HepG2 (cell line): Measurements from ENCODE around the gene CFAP61. TPM values are rescaled to one million over a fixed set of nuclear protein-coding genes. Genes with fewer than 3 reads are reported as not detected.

Source experiments
- ATAC-seq: fragments of 200-7000 bp; cut with Tn5 transposase; 3 replicates; pipeline ENCODE4 v1.9.1; 2020; ENCODE audit warnings: mild to moderate bottlenecking, moderate library complexity
- BruUV-seq: library from RNA; stranded (reverse); fragments of 400-500 nt; replicated peaks from 2 replicates; lab custom pipeline; 2021; lab: Mats Ljungman, UMichigan
- CTCF ChIA-PET: fragments of 300-600 bp; formaldehyde crosslinking; extraction: SDS; loops from one replicate; lab custom pipeline; 2021; ENCODE audit warnings: low total read pairs, inconsistent platforms, low intra/inter-chr PET ratio; lab: Yijun Ruan, JAX
- POLR2A ChIA-PET: fragments of 350-600 bp; sonication (Branson Sonifier 250); formaldehyde crosslinking; loops from one replicate; lab custom pipeline; 2020; ENCODE audit warnings: antibody characterized with exemption, inconsistent platforms; lab: Yijun Ruan, JAX
- DNase-seq: peaks from one replicate; pipeline ENCODE4 v3.0.0-alpha.2; 2015; ENCODE audit warnings: low spot score
- FAIRE-seq: peaks from 3 replicates; lab custom pipeline; 2011; peaks lifted over from hg19 to GRCh38; lab: Jason Lieb, UNC
- H2AFZ ChIP-seq: one replicate; pipeline ENCODE4 v1.6.1; 2011; ENCODE audit warnings: low read length, inconsistent platforms
- H3K27ac ChIP-seq: fragments of 300-600 bp; 3 replicates; pipeline ENCODE4 v1.8.0; 2011; ENCODE audit warnings: mixed run types, mild to moderate bottlenecking, mixed read lengths, low read length, inconsistent platforms; ENCODE audit not compliant: insufficient read depth; ENCODE audit errors: extremely low read length
- H3K27me3 ChIP-seq, 2 experiments: fragments of 200-600 bp in 1 of 2; 2 replicates in 1 of 2; 3 replicates in 1 of 2; pipeline versions ENCODE4 v1.6.0 to v1.8.0; 2011; ENCODE audit warnings: low read length in 2 of 2, mild to moderate bottlenecking in 2 of 2, moderate library complexity in 2 of 2, inconsistent platforms in 1 of 2; ENCODE audit not compliant: insufficient read depth in 2 of 2, control insufficient read depth in 1 of 2
- H3K36me3 ChIP-seq, 2 experiments: fragments of 200-600 bp in 1 of 2; replicated peaks in 1 of 2; 2 replicates in 1 of 2; 3 replicates in 1 of 2; pipeline versions ENCODE4 v1.5.1 to v1.8.0; 2011; ENCODE audit warnings: low read length in 2 of 2, inconsistent platforms in 1 of 2; ENCODE audit not compliant: insufficient read depth in 2 of 2, control insufficient read depth in 1 of 2
- H3K4me1 ChIP-seq: 2 replicates; pipeline ENCODE4 v1.5.1; 2012; ENCODE audit warnings: low read length, inconsistent platforms; ENCODE audit not compliant: insufficient read depth
- H3K4me2 ChIP-seq: 2 replicates; pipeline ENCODE4 v1.6.0; 2011; ENCODE audit warnings: low read depth, low read length, inconsistent platforms
- H3K4me3 ChIP-seq, 3 experiments: fragments of 200-600 bp in 1 of 3; sonication (generic), shearing (Covaris generic) in 1 of 3; replicated peaks in 1 of 3; 2 replicates each; pipeline ENCODE4 v1.5.1; 2011 to 2016; ENCODE audit warnings: low read length in 3 of 3, inconsistent platforms in 2 of 3, low read depth in 2 of 3, mild to moderate bottlenecking in 2 of 3, control low read depth in 1 of 3, mixed read lengths in 1 of 3; ENCODE audit not compliant: insufficient read depth in 1 of 3
- H3K79me2 ChIP-seq: one replicate; pipeline ENCODE4 v1.6.1; 2011; ENCODE audit warnings: low read length, inconsistent platforms; ENCODE audit not compliant: insufficient read depth
- H3K9ac ChIP-seq: 2 replicates; pipeline ENCODE4 v1.6.0; 2011; ENCODE audit warnings: mild to moderate bottlenecking, low read depth, low read length, inconsistent platforms; ENCODE audit not compliant: insufficient read depth
- H3K9me3 ChIP-seq: 2 replicates; pipeline ENCODE4 v1.5.1; 2012; ENCODE audit warnings: mild to moderate bottlenecking, low read length
- H4K20me1 ChIP-seq: 2 replicates; pipeline ENCODE4 v1.6.0; 2011; ENCODE audit warnings: inconsistent platforms, mild to moderate bottlenecking, low read length, moderate library complexity; ENCODE audit not compliant: insufficient read depth
- EED ChIP-seq: sonication (generic); formaldehyde crosslinking; IDR thresholded peaks from 2 replicates; pipeline ENCODE4 v1.5.0; 2020; ENCODE audit warnings: mild to moderate bottlenecking, missing genetic modification reagents
- MED1 ChIP-seq: sonication (generic); formaldehyde crosslinking; IDR thresholded peaks from 2 replicates; pipeline ENCODE4 v1.4.0; 2020; ENCODE audit warnings: missing genetic modification reagents
- MTA1 ChIP-seq: sonication (generic); formaldehyde crosslinking; IDR thresholded peaks from 2 replicates; pipeline ENCODE4 v1.4.0; 2020; ENCODE audit warnings: missing genetic modification reagents, mild to moderate bottlenecking, borderline replicate concordance
- SMARCE1 ChIP-seq: fragments of 450-650 bp; IDR thresholded peaks from 2 replicates; pipeline ENCODE4 v1.6.1; 2017; ENCODE audit warnings: borderline replicate concordance
- U2AF2 ChIP-seq: fragments of 200-400 bp; formaldehyde crosslinking; IDR thresholded peaks from 2 replicates; pipeline ENCODE4 v1.6.1; 2017; ENCODE audit warnings: low read depth, mild to moderate bottlenecking, low read length
- ZFP90 ChIP-seq: sonication (generic); formaldehyde crosslinking; IDR thresholded peaks from 2 replicates; pipeline ENCODE4 v1.8.0; 2022; ENCODE audit warnings: missing genetic modification reagents, mild to moderate bottlenecking, inconsistent platforms, borderline replicate concordance
- ZNF776 ChIP-seq: sonication (generic); formaldehyde crosslinking; IDR thresholded peaks from 2 replicates; pipeline ENCODE4 v1.4.0; 2020; ENCODE audit warnings: mild to moderate bottlenecking, missing genetic modification reagents
- WGBS: methylation state at CpG from one replicate; pipeline ENCODE4 v1.1.6; 2017; ENCODE audit warnings: low lambda C conversion rate; 5-methylcytosine and 5-hydroxymethylcytosine counted together
- in situ Hi-C: cut with HindIII; loops from 2 replicates; pipeline ENCODE4 v1.10.0; 2017; ENCODE audit warnings: low pct_unique_long_range_greater_than_20kb; ENCODE audit not compliant: extremely low pct_ligation_motif_present
- intact Hi-C: fragments of 100-400 bp; cut with micrococcal nuclease; formaldehyde crosslinking; loops from one replicate; pipeline ENCODE4 v1.10.0; 2022; ENCODE audit not compliant: unreplicated experiment
- polyA plus RNA-seq, 8 experiments: library from polyadenylated mRNA; depleted of rRNA in 3 of 8; stranded (reverse) in 7 of 8; unstranded in 1 of 8; fragments of >200 nt; fragmentation: Illumina TruSeq in 4 of 8; extraction: Trizol in 4 of 8; gene quantifications; 2 replicates each; pipeline versions ENCODE4 v1.2.1 to v1.2.3, GENCODE V29; 2011 to 2016; ENCODE audit warnings: low read depth in 4 of 8, missing spikeins in 1 of 8, mixed read lengths in 1 of 8; ENCODE audit not compliant: insufficient read depth in 1 of 8
- total RNA-seq, 5 experiments: library from RNA; depleted of rRNA; stranded (reverse); fragments of >200 nt; fragmentation: Illumina TruSeq; extraction: Trizol; gene quantifications; 2 replicates each; pipeline ENCODE4 v1.2.3, GENCODE V29; 2016; ENCODE audit warnings: low read depth in 1 of 5
- TF ChIP-seq, protein P1 (sequence below): sonication (generic); formaldehyde crosslinking; IDR thresholded peaks from 2 replicates; pipeline ENCODE4 v1.9.0; 2021; ENCODE audit warnings: missing genetic modification reagents, borderline replicate concordance
- TF ChIP-seq, protein P2 (sequence below): sonication (generic); formaldehyde crosslinking; conservative IDR thresholded peaks from 2 replicates; pipeline ENCODE4 v1.4.0; 2020; ENCODE audit warnings: missing genetic modification reagents

Gene CFAP61
- total and polyA plus RNA-seq, 2 of the 13 experiments (the other 11 are each of a cell fraction or from before 2014, with no cell fraction given) = 0.27 TPM; not detected in 1

- no peak for FAIRE-seq
- peaks cover 10 to 40% of the 10 kb centered on the region in 2 experiments; a peak in 2 of 5 replicates for H3K27me3 ChIP-seq
- DNase-seq = no peak
- no peaks in the 10 kb centered on the region for H3K79me2 ChIP-seq
- ChIA-PET POLR2A (no interaction called here), CTCF (no interaction called here)
- intact Hi-C loops = loop anchor here (10.0 kb wide), 1 partner anchor 572 kb away; no protein-coding TSS in a partner anchor
- H2AFZ ChIP-seq = no peak overlapping the region
- no peak overlapping the region for H3K4me2 ChIP-seq
- no TSS peak for BruUV-seq
- no peaks in the 10 kb centered on the region for H3K4me1 ChIP-seq
- no peak overlapping the region for H3K4me3 ChIP-seq
- H3K9ac ChIP-seq = no peak overlapping the region
- ATAC-seq = peak; percentile 35
- no peaks in the 10 kb centered on the region for H3K9me3 ChIP-seq
- WGBS = 65% methylated on average over 19 of the region's 19 CpGs
- H3K36me3 ChIP-seq = no peaks in the 10 kb centered on the region
- TF ChIP-seq ZFP90 (CRISPR knock-in tag) = no peak
- TF ChIP-seq, protein P1, sequence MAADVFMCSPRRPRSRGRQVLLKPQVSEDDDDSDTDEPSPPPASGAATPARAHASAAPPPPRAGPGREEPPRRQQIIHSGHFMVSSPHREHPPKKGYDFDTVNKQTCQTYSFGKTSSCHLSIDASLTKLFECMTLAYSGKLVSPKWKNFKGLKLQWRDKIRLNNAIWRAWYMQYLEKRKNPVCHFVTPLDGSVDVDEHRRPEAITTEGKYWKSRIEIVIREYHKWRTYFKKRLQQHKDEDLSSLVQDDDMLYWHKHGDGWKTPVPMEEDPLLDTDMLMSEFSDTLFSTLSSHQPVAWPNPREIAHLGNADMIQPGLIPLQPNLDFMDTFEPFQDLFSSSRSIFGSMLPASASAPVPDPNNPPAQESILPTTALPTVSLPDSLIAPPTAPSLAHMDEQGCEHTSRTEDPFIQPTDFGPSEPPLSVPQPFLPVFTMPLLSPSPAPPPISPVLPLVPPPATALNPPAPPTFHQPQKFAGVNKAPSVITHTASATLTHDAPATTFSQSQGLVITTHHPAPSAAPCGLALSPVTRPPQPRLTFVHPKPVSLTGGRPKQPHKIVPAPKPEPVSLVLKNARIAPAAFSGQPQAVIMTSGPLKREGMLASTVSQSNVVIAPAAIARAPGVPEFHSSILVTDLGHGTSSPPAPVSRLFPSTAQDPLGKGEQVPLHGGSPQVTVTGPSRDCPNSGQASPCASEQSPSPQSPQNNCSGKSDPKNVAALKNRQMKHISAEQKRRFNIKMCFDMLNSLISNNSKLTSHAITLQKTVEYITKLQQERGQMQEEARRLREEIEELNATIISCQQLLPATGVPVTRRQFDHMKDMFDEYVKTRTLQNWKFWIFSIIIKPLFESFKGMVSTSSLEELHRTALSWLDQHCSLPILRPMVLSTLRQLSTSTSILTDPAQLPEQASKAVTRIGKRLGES = no peak
- TF ChIP-seq MTA1 (CRISPR knock-in tag) = no peak
- TF ChIP-seq ZNF776 (CRISPR knock-in tag) = no peak
- TF ChIP-seq MED1 (CRISPR knock-in tag) = no peak
- TF ChIP-seq, protein P2, sequence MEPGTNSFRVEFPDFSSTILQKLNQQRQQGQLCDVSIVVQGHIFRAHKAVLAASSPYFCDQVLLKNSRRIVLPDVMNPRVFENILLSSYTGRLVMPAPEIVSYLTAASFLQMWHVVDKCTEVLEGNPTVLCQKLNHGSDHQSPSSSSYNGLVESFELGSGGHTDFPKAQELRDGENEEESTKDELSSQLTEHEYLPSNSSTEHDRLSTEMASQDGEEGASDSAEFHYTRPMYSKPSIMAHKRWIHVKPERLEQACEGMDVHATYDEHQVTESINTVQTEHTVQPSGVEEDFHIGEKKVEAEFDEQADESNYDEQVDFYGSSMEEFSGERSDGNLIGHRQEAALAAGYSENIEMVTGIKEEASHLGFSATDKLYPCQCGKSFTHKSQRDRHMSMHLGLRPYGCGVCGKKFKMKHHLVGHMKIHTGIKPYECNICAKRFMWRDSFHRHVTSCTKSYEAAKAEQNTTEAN (CRISPR knock-in tag) = no peak
- no peak for TF ChIP-seq SMARCE1
- TF ChIP-seq U2AF2 = no peak
- no peak for TF ChIP-seq EED (CRISPR knock-in tag)
- H4K20me1 ChIP-seq = no peaks in the 10 kb centered on the region
- in situ Hi-C loops = no loop called here
- H3K27ac ChIP-seq = no peak overlapping the region
Measured at GRCh38 chr20:20233041-20233514, 180.7 kb downstream of the CFAP61 start.
